ENCODE data around the gene FKRP.
A peak's percentile ranks its signal among the peaks of the same experiment; 100 is the strongest.

Gene FKRP

DNA sequence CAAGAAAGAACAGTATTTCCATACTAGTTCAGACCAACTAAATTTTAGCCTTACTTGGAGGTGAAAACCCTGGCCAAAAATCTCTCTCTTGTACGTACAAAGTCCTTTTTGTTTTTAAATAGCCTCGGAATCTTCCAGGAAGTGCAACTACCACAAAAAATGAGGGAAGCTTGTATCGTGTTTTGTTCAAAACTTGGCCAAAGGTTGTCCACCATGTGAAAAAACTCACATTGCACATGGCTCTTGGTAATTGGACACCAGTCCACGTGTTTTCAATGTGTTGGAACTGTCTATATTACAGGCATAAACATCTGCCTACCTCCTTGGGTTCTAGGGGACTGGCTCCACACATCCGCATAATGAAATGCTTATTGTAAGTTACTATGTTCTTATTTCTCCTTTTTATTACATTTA lies 15.6 kb downstream of the FKRP start:
- Histone ChIP-seq H3K4me3 (ENCODE audit: low read length, poor library complexity, severe bottlenecking) (no peak overlapping the region), H3K4me1 (ENCODE audit: insufficient read depth, low read length, poor library complexity, severe bottlenecking) (peaks cover 12% of the 10 kb centered on the region), H3K9me2 (replicated peaks; ENCODE audit: low read depth, low read length) (no peaks in the 10 kb centered on the region), H3K9ac (ENCODE audit: low read depth, low read length, poor library complexity, severe bottlenecking) (no peak overlapping the region), H3F3A (ENCODE audit: low read depth) (no peaks in the 10 kb centered on the region), H3K36me3 (ENCODE audit: insufficient read depth, low read length) (no peaks in the 10 kb centered on the region), H3K79me2 (ENCODE audit: insufficient read depth, low read length) (no peaks in the 10 kb centered on the region), H3K9me3 (ENCODE audit: insufficient read depth, low read depth, low read length) (no peaks in the 10 kb centered on the region), H3K4me2 (ENCODE audit: low read depth, low read length, poor library complexity, severe bottlenecking) (no peak overlapping the region), H3K27me3 (ENCODE audit: insufficient read depth, low read length, poor library complexity, severe bottlenecking) (no peaks in the 10 kb centered on the region), H4K20me1 (ENCODE audit: insufficient read depth, low read length, poor library complexity, severe bottlenecking) (no peaks in the 10 kb centered on the region), H2AFZ (ENCODE audit: low read length) (no peak overlapping the region)
- TF ChIP-seq EZH2phosphoT487 (IDR thresholded peaks at IDR 0.05; ENCODE audit: borderline replicate concordance): no peak
- TF ChIP-seq, protein P1, sequence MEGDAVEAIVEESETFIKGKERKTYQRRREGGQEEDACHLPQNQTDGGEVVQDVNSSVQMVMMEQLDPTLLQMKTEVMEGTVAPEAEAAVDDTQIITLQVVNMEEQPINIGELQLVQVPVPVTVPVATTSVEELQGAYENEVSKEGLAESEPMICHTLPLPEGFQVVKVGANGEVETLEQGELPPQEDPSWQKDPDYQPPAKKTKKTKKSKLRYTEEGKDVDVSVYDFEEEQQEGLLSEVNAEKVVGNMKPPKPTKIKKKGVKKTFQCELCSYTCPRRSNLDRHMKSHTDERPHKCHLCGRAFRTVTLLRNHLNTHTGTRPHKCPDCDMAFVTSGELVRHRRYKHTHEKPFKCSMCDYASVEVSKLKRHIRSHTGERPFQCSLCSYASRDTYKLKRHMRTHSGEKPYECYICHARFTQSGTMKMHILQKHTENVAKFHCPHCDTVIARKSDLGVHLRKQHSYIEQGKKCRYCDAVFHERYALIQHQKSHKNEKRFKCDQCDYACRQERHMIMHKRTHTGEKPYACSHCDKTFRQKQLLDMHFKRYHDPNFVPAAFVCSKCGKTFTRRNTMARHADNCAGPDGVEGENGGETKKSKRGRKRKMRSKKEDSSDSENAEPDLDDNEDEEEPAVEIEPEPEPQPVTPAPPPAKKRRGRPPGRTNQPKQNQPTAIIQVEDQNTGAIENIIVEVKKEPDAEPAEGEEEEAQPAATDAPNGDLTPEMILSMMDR (conservative IDR thresholded peaks at IDR 0.05; ENCODE audit: low read length): no peak

DNA sequence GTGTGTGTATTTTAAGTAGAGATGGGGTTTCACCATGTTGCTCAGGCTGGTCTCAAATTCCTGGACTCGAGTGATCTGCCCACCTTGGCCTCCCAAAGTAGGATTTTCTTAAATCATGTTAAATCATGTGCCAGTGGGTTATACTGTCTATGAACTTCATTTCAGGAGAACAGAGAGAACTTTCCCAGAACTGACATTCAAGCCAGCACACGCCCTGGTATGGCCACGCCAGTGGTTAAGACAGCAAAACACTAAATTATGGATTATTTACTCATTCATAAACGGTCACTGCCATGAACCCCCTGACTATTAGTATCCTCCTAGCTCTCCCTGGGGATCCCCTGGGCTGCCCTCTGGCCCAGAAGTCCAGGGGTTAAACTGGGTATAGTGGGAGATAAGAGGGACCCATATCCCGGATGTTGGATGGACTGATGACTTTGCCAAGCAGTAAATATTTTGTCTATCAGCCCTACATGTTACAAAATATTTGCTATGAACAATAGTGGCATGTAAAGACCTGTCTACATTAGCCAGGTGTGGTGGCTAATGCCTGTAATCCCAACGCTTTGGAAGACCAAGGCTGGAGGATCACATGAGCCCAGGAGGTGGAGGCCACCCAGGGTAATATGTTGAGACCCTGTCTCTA lies 16.5 kb downstream of the FKRP start:
- TF ChIP-seq, protein P1 (conservative IDR thresholded peaks at IDR 0.05; ENCODE audit: low read length): no peak
- no peak for TF ChIP-seq EZH2phosphoT487 (IDR thresholded peaks at IDR 0.05; ENCODE audit: borderline replicate concordance)
- H3K79me2 ChIP-seq (ENCODE audit: insufficient read depth, low read length): no peaks in the 10 kb centered on the region
- no peaks in the 10 kb centered on the region for H3K9me2 ChIP-seq (replicated peaks; ENCODE audit: low read depth, low read length)
- H3F3A ChIP-seq (ENCODE audit: low read depth): no peaks in the 10 kb centered on the region
- no peaks in the 10 kb centered on the region for H4K20me1 ChIP-seq (ENCODE audit: insufficient read depth, low read length, poor library complexity, severe bottlenecking)
- H3K4me2 ChIP-seq (ENCODE audit: low read depth, low read length, poor library complexity, severe bottlenecking): no peak overlapping the region
- H3K4me1 ChIP-seq (ENCODE audit: insufficient read depth, low read length, poor library complexity, severe bottlenecking): peaks cover 12% of the 10 kb centered on the region
- no peak overlapping the region for H2AFZ ChIP-seq (ENCODE audit: low read length)
- H3K27me3 ChIP-seq (ENCODE audit: insufficient read depth, low read length, poor library complexity, severe bottlenecking): no peaks in the 10 kb centered on the region
- H3K36me3 ChIP-seq (ENCODE audit: insufficient read depth, low read length): no peaks in the 10 kb centered on the region
- H3K4me3 ChIP-seq (ENCODE audit: low read length, poor library complexity, severe bottlenecking): no peak overlapping the region
- H3K9me3 ChIP-seq (ENCODE audit: insufficient read depth, low read depth, low read length): no peaks in the 10 kb centered on the region
- no peak overlapping the region for H3K9ac ChIP-seq (ENCODE audit: low read depth, low read length, poor library complexity, severe bottlenecking)

DNA sequence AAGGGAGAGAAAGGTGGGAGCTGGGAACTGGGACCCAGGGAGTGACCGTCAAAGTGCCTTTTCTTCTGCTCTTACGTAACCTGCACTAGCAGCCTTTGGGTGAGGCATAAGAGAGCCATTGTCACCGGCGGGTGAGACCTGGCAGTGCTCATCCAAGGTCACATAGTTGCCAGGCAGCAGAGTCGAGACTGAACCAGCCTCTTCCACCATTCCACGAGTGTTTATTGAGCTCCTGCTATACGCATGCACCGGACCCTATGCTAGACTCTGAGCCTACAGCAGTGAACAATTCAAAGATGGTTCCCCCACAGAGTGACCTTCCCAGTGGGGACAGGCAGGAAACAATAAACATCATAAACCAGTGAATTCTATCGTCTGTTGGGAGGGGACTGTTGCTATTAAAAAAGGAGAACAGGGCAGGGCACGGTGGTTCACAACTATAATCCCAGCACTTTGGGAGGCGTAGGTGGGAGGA lies 19.0 kb downstream of the FKRP start:
- Histone ChIP-seq H2AFZ (ENCODE audit: low read length) (no peak overlapping the region), H3K9ac (ENCODE audit: low read depth, low read length, poor library complexity, severe bottlenecking) (no peak overlapping the region), H3F3A (ENCODE audit: low read depth) (no peaks in the 10 kb centered on the region), H4K20me1 (ENCODE audit: insufficient read depth, low read length, poor library complexity, severe bottlenecking) (no peaks in the 10 kb centered on the region), H3K9me3 (ENCODE audit: insufficient read depth, low read depth, low read length) (no peaks in the 10 kb centered on the region), H3K4me2 (ENCODE audit: low read depth, low read length, poor library complexity, severe bottlenecking) (peak overlapping the region; percentile 8), H3K79me2 (ENCODE audit: insufficient read depth, low read length) (no peaks in the 10 kb centered on the region), H3K4me3 (ENCODE audit: low read length, poor library complexity, severe bottlenecking) (no peak overlapping the region), H3K36me3 (ENCODE audit: insufficient read depth, low read length) (no peaks in the 10 kb centered on the region), H3K27me3 (ENCODE audit: insufficient read depth, low read length, poor library complexity, severe bottlenecking) (no peaks in the 10 kb centered on the region), H3K4me1 (ENCODE audit: insufficient read depth, low read length, poor library complexity, severe bottlenecking) (peaks cover 12% of the 10 kb centered on the region), H3K9me2 (replicated peaks; ENCODE audit: low read depth, low read length) (no peaks in the 10 kb centered on the region)
- TF ChIP-seq, protein P1 (conservative IDR thresholded peaks at IDR 0.05; ENCODE audit: low read length): no peak
- TF ChIP-seq EZH2phosphoT487 (IDR thresholded peaks at IDR 0.05; ENCODE audit: borderline replicate concordance): no peak

Data from Loucy (cell line).